OCI-LY1 (cell line): ENCODE results near the gene RSL1D1.
"Not testable (repeated sequence)": the region's sequence is repeated elsewhere in the genome, so short reads cannot be mapped to it uniquely, and the experiment has no call there.

Source experiments
- H2AFZ ChIP-seq: fragments of 200-600 bp; sonication (generic), shearing (Covaris generic); 2 replicates; pipeline ENCODE4 v1.6.0; 2014; ENCODE audit warnings: antibody characterized with exemption, mild to moderate bottlenecking, low read length
- H3F3A ChIP-seq: fragments of 200-600 bp; sonication (generic), shearing (Covaris generic); 2 replicates; pipeline ENCODE4 v1.6.0; 2014; ENCODE audit warnings: mild to moderate bottlenecking, antibody characterized with exemption, low read length, moderate library complexity; ENCODE audit not compliant: insufficient read depth
- H3K27ac ChIP-seq: fragments of 200-600 bp; sonication (generic); 2 replicates; pipeline ENCODE4 v1.5.1; 2014; ENCODE audit warnings: low read length, mixed run types, mild to moderate bottlenecking, low read depth; ENCODE audit not compliant: poor library complexity, severe bottlenecking
- H3K27me3 ChIP-seq: fragments of 200-600 bp; sonication (generic); 2 replicates; pipeline ENCODE4 v1.6.0; 2014; ENCODE audit warnings: antibody characterized with exemption, mild to moderate bottlenecking, low read length, moderate library complexity; ENCODE audit not compliant: insufficient read depth
- H3K36me3 ChIP-seq: fragments of 200-600 bp; sonication (generic); 2 replicates; pipeline ENCODE4 v1.6.1; 2014; ENCODE audit warnings: mild to moderate bottlenecking, antibody characterized with exemption, low read length, moderate library complexity, mixed read lengths; ENCODE audit not compliant: insufficient read depth
- H3K4me1 ChIP-seq: fragments of 200-600 bp; sonication (generic); 2 replicates; pipeline ENCODE4 v1.5.1; 2014; ENCODE audit warnings: mild to moderate bottlenecking, low read length, moderate library complexity; ENCODE audit not compliant: insufficient read depth, severe bottlenecking
- H3K4me2 ChIP-seq: fragments of 200-600 bp; sonication (generic), shearing (Covaris generic); 2 replicates; pipeline ENCODE4 v1.6.1; 2014; ENCODE audit warnings: low read length
- H3K4me3 ChIP-seq: fragments of 200-600 bp; sonication (generic); 2 replicates; pipeline ENCODE4 v1.5.1; 2014; ENCODE audit warnings: low read length, low read depth, mild to moderate bottlenecking, mixed read lengths; ENCODE audit not compliant: poor library complexity, severe bottlenecking
- H3K79me2 ChIP-seq: fragments of 200-600 bp; shearing (Covaris generic); 2 replicates; pipeline ENCODE4 v1.6.1; 2016; ENCODE audit warnings: mixed run types, low read length, mixed read lengths; ENCODE audit not compliant: insufficient read depth
- H3K9ac ChIP-seq: fragments of 200-600 bp; sonication (generic), shearing (Covaris generic); 2 replicates; pipeline ENCODE4 v1.6.1; 2014; ENCODE audit warnings: mild to moderate bottlenecking, low read length, mixed read lengths
- H3K9me2 ChIP-seq: fragments of 200-600 bp; sonication (generic), shearing (Covaris generic); 2 replicates; pipeline ENCODE4 v1.6.1; 2014; ENCODE audit warnings: low read depth, mild to moderate bottlenecking, low read length, mixed read lengths
- H3K9me3 ChIP-seq: fragments of 200-600 bp; shearing (Covaris generic); 2 replicates; pipeline ENCODE4 v1.6.1; 2014; ENCODE audit warnings: low read length, mixed read lengths
- H4K20me1 ChIP-seq: fragments of 200-600 bp; sonication (generic), shearing (Covaris generic); 2 replicates; pipeline ENCODE4 v1.6.0; 2016; ENCODE audit warnings: mild to moderate bottlenecking, low read length; ENCODE audit not compliant: insufficient read depth
- EZH2 ChIP-seq: fragments of 200-600 bp; sonication (generic), shearing (Covaris generic); IDR thresholded peaks from 2 replicates; pipeline ENCODE4 v1.8.0; 2017; ENCODE audit warnings: borderline replicate concordance, mixed run types, mild to moderate bottlenecking, antibody characterized with exemption, low read length, moderate library complexity, mixed read lengths
- TF ChIP-seq, protein P1 (sequence below): fragments of 200-600 bp; sonication (generic), shearing (Covaris generic); IDR thresholded peaks from 2 replicates; pipeline ENCODE4 v1.5.1; 2017; ENCODE audit warnings: mild to moderate bottlenecking, antibody characterized with exemption, low read length, moderate library complexity, mixed read lengths

RSL1D1 gene

DNA sequence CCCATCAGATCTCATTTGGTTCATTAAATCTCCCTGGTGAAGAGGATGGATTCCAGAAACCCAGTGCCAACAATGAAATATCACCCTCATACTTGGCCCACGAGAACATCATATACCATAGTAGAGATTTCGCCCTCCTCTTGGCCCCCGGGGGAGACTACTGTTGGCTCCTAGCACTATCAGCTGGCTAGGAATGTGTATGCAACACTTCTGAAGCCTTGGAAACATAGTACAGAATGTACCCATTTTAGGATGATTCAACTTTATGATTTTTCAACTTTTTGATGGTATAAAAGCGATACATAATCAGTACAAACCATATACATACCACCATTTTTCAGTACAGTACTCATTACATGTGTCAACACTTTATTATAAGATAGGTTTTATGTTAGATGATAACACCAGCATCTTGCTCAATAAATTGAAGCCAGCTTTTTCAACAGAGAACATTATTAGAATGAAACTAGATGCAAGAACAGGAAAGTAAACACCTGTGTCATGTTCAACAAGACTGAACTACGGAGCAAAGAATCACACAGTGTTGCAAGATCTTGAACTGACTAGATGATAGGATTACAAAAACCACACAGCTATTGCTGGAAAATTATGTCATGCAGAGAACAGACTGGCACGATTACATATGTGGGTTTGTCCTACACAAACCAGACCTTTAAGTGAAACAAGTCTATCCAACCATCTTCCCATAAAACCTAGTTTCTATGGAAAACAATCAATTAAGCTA is 17.2 kb downstream of the RSL1D1 start:
- Histone ChIP-seq H3K27ac (no peak overlapping the region), H3K4me1 (no peaks in the 10 kb centered on the region), H3K4me2 (no peak overlapping the region), H3K9ac (no peak overlapping the region), H3K4me3 (no peak overlapping the region), H2AFZ (no peak overlapping the region), H4K20me1 (no peaks in the 10 kb centered on the region), H3K36me3 (peaks cover 38% of the 10 kb centered on the region), H3K27me3 (no peaks in the 10 kb centered on the region), H3K9me3 (no peaks in the 10 kb centered on the region), H3K9me2 (no peaks in the 10 kb centered on the region), H3F3A (peaks cover 7% of the 10 kb centered on the region; the same call in 1 of the 2 replicates), H3K79me2 (no peaks in the 10 kb centered on the region)
- TF ChIP-seq, protein P1, sequence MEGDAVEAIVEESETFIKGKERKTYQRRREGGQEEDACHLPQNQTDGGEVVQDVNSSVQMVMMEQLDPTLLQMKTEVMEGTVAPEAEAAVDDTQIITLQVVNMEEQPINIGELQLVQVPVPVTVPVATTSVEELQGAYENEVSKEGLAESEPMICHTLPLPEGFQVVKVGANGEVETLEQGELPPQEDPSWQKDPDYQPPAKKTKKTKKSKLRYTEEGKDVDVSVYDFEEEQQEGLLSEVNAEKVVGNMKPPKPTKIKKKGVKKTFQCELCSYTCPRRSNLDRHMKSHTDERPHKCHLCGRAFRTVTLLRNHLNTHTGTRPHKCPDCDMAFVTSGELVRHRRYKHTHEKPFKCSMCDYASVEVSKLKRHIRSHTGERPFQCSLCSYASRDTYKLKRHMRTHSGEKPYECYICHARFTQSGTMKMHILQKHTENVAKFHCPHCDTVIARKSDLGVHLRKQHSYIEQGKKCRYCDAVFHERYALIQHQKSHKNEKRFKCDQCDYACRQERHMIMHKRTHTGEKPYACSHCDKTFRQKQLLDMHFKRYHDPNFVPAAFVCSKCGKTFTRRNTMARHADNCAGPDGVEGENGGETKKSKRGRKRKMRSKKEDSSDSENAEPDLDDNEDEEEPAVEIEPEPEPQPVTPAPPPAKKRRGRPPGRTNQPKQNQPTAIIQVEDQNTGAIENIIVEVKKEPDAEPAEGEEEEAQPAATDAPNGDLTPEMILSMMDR, result no peak
- no peak for TF ChIP-seq EZH2

DNA sequence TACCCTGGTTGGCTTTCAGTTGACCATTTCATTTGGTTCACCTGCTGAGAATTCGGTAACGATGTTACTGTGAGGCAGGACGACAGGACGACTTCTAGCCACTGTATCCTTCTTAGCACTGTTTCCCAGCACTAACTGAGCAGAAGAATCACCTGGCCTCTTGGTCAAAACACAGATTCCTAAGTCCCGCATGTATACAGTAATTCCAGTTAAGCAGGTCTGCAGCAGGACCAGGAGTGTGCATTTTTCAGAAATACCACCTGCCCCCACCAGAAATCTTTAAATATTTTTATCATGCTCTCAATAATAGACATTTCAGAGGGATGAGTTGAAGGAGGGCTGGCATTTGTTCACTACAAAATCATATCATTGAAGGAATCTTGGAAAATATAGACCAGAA is 22.6 kb downstream of the RSL1D1 start:
- H4K20me1 ChIP-seq, result no peaks in the 10 kb centered on the region
- H3K27me3 ChIP-seq, result no peaks in the 10 kb centered on the region
- H3K9ac ChIP-seq, result no peak overlapping the region
- no peaks in the 10 kb centered on the region for H3K79me2 ChIP-seq
- no peak overlapping the region for H2AFZ ChIP-seq
- H3F3A ChIP-seq, result no peaks in the 10 kb centered on the region
- no peak overlapping the region for H3K27ac ChIP-seq
- H3K4me3 ChIP-seq, result no peak overlapping the region
- H3K36me3 ChIP-seq, result no peaks in the 10 kb centered on the region
- no peaks in the 10 kb centered on the region for H3K9me2 ChIP-seq
- H3K4me2 ChIP-seq, result no peak overlapping the region
- H3K4me1 ChIP-seq, result no peaks in the 10 kb centered on the region
- H3K9me3 ChIP-seq, result no peaks in the 10 kb centered on the region
- TF ChIP-seq, protein P1, result no peak
- TF ChIP-seq EZH2, result no peak

DNA sequence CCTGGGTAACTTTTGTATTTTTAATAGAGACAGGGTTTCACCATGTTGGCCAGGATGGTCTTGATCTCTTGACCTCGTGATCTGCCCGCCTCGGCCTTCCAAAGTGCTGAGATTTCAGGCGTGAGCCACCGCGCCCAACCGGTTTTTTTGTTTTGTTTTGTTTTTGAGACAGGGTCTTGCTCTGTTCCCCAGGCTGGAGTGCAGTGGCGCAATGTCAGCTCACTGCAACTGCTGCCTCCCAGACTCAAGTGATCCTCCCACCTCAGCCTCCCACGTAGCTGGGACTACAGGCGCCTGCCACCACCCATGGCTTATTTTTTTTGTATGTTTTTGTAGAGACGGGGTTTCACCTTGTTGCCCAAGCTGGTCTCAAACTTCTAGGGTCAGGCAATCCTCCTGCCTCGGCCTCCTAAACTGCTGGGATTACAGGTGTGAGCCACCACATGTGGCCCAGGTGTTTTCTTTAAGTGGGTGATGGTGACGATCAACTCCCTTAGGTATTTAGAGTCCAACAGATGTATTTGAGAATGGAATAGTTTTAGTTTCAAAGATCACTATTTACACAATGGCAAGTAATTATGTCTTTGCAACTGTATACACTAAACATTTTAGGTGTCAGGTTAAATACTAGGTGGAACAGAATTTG is 25.7 kb downstream of the RSL1D1 start:
- not testable (repeated sequence) for H4K20me1 ChIP-seq, H3K4me1 ChIP-seq, H3K4me3 ChIP-seq, H3K9me3 ChIP-seq, H2AFZ ChIP-seq, H3K9ac ChIP-seq, H3K27ac ChIP-seq, H3K9me2 ChIP-seq, H3K79me2 ChIP-seq, H3F3A ChIP-seq, H3K27me3 ChIP-seq, H3K4me2 ChIP-seq, H3K36me3 ChIP-seq

DNA sequence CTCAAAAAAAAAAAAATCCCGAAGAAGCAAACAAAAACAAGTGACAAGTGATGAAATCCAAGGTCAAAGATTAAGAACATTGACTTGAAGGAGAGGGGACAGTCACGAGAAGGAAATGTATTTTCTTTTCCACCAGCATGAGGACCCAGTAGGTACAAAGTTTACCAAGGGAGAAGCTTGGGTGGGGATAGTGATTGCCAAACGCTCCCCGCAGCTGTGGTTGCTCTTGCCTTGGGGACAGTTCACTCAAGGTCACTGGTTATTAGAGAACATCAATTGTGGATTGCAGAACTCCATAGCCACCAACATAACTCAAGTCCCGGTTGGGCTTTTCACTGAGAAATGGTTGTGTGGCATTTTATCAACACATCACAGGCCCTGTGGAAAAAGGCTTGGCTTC is 27.0 kb downstream of the RSL1D1 start:
- H3K27ac ChIP-seq, result no peak overlapping the region
- H2AFZ ChIP-seq, result no peak overlapping the region
- no peak for TF ChIP-seq EZH2
- TF ChIP-seq, protein P1, result no peak
- no peaks in the 10 kb centered on the region for H3F3A ChIP-seq
- no peaks in the 10 kb centered on the region for H3K79me2 ChIP-seq
- no peak overlapping the region for H3K9ac ChIP-seq
- no peaks in the 10 kb centered on the region for H3K9me2 ChIP-seq
- H3K4me1 ChIP-seq, result no peaks in the 10 kb centered on the region
- no peak overlapping the region for H3K4me2 ChIP-seq
- H3K9me3 ChIP-seq, result no peaks in the 10 kb centered on the region
- no peak overlapping the region for H3K4me3 ChIP-seq
- H4K20me1 ChIP-seq, result no peaks in the 10 kb centered on the region
- H3K27me3 ChIP-seq, result no peaks in the 10 kb centered on the region
- no peaks in the 10 kb centered on the region for H3K36me3 ChIP-seq

DNA sequence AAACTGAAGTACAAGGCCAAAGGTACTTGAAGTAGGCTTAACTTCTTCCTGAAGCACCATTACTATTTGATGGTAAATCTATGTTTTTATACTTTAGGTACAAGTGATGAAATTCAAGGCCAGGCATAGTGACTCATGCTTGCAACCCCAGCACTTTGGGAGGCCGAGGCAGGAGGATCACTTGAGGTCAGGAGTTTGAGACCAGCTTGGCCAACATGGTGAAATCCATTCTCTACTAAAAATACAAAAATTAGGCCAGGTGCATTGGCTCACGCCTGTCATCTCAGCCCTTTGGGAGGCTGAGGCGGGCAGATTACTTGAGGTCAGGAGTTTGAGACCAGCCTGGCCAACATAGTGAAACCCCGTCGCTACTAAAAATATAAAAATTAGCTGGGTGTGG is 27.7 kb downstream of the RSL1D1 start:
- H3K27me3 ChIP-seq, H3K79me2 ChIP-seq, H3K27ac ChIP-seq, H3K9me3 ChIP-seq, H3K36me3 ChIP-seq, H3K4me3 ChIP-seq, H2AFZ ChIP-seq, H3K9me2 ChIP-seq, H3K9ac ChIP-seq, H3K4me2 ChIP-seq, H4K20me1 ChIP-seq, H3K4me1 ChIP-seq, H3F3A ChIP-seq: not testable (repeated sequence)
